ENCODE results near the gene RRAD.

The RRAD gene

GRCh38 chr16:66949472-66949871 lies 24.1 kb upstream of the RRAD start:
- no peak for DNase-seq (ENCODE audit: low read depth in 2 of 2)
- TF ChIP-seq CTCF (IDR thresholded peaks at IDR 0.05; ENCODE audit: low read depth, low read length) = no peak
- no peak overlapping the region for H3K4me3 ChIP-seq (replicated peaks in 1 of 2; ENCODE audit: low read depth in 2 of 2, low read length in 2 of 2)

GRCh38 chr16:66948837-66949225 lies 23.5 kb upstream of the RRAD start:
- H3K4me3 ChIP-seq (replicated peaks in 1 of 2; ENCODE audit: low read depth in 2 of 2, low read length in 2 of 2) = peak overlapping the region; percentile 51 to 57
- TF ChIP-seq CTCF (IDR thresholded peaks at IDR 0.05; ENCODE audit: low read depth, low read length) = no peak
- DNase-seq (ENCODE audit: low read depth in 2 of 2) = no peak

- TF ChIP-seq CTCF (IDR thresholded peaks at IDR 0.05; ENCODE audit: low read depth, low read length) = no peak
- H3K4me3 ChIP-seq (replicated peaks in 1 of 2; ENCODE audit: low read depth in 2 of 2, low read length in 2 of 2) = peak overlapping the region; percentile 51 to 57
- no peak for DNase-seq (ENCODE audit: low read depth in 2 of 2)
These were observed 22.9 kb upstream of the RRAD start for GRCh38 chr16:66948134-66948836.

- peak overlapping the region; percentile 51 to 57 for H3K4me3 ChIP-seq (replicated peaks in 1 of 2; ENCODE audit: low read depth in 2 of 2, low read length in 2 of 2)
- DNase-seq (ENCODE audit: low read depth in 2 of 2) = peak; percentile 86 to 90
- TF ChIP-seq CTCF (IDR thresholded peaks at IDR 0.05; ENCODE audit: low read depth, low read length) = peak; percentile 84
These were observed 22.1 kb upstream of the RRAD start for GRCh38 chr16:66947302-66948065.

- TF ChIP-seq CTCF (IDR thresholded peaks at IDR 0.05; ENCODE audit: low read depth, low read length) = no peak
- DNase-seq (ENCODE audit: low read depth in 2 of 2) = no peak
- H3K4me3 ChIP-seq (replicated peaks in 1 of 2; ENCODE audit: low read depth in 2 of 2, low read length in 2 of 2) = no peak overlapping the region
These were observed 21.6 kb upstream of the RRAD start for GRCh38 chr16:66946974-66947301.

GRCh38 chr16:66946541-66946940 lies 21.2 kb upstream of the RRAD start:
- TF ChIP-seq CTCF (IDR thresholded peaks at IDR 0.05; ENCODE audit: low read depth, low read length) = no peak
- H3K4me3 ChIP-seq (replicated peaks in 1 of 2; ENCODE audit: low read depth in 2 of 2, low read length in 2 of 2) = no peak overlapping the region
- DNase-seq (ENCODE audit: low read depth in 2 of 2) = no peak
